Adrenal gland (tissue), 12 donors: ENCODE measurements around the gene KCTD13. TPM values are rescaled to one million over a fixed set of nuclear protein-coding genes. Genes with fewer than 3 reads are reported as not detected.

Source experiments
- DNase-seq, 7 donors: peaks; one replicate each; pipeline ENCODE4 v3.0.0-alpha.2; 2019 to 2020
- H3K27ac ChIP-seq, 5 donors: fragments of 200-600 bp; sonication (generic) in 4 of 5; 1 replicate in 3 of 5; 2 replicates in 2 of 5; pipeline versions ENCODE4 v1.5.1 to v1.8.0; 2016 to 2020; ENCODE audit warnings: mild to moderate bottlenecking in 1 of 5
- H3K27me3 ChIP-seq: fragments of 200-600 bp; 2 replicates; pipeline ENCODE4 v1.8.0; 2021
- H3K36me3 ChIP-seq, 2 donors: fragments of 200-600 bp; replicated peaks in 1 of 2; 1 replicate in 1 of 2; 2 replicates in 1 of 2; pipeline versions ENCODE4 v1.5.1 to v1.8.0; 2018 to 2022
- H3K4me1 ChIP-seq, 2 donors: fragments of 200-600 bp; replicated peaks in 1 of 2; 1 replicate in 1 of 2; 2 replicates in 1 of 2; pipeline versions ENCODE4 v1.5.1 to v1.8.0; 2018 to 2021
- H3K4me3 ChIP-seq, 4 donors: fragments of 200-600 bp; sonication (generic) in 3 of 4; one replicate each; pipeline ENCODE4 v1.5.1; 2016 to 2018
- H3K9me3 ChIP-seq, 3 donors: fragments of 200-600 bp; sonication (generic) in 1 of 3; replicated peaks in 1 of 3; 1 replicate in 2 of 3; 2 replicates in 1 of 3; pipeline versions ENCODE4 v1.5.1 to v1.8.0; 2016 to 2021
- POLR2A ChIP-seq, 2 donors: fragments of 450-650 bp; IDR thresholded peaks; one replicate each; pipeline ENCODE4 v1.6.1; 2017; ENCODE audit warnings: antibody characterized with exemption in 2 of 2, mild to moderate bottlenecking in 2 of 2, moderate library complexity in 1 of 2
- WGBS, 4 donors: extraction: QIAGEN DNeasy Blood & Tissue Kit in 2 of 4; methylation state at CpG; one replicate each; pipeline versions ENCODE4 v1.1.5 to v1.1.7; 2013 to 2017; 5-methylcytosine and 5-hydroxymethylcytosine counted together
- intact Hi-C, 2 donors: fragments of 100-400 bp; cut with DNase I; formaldehyde crosslinking; loops; one replicate each; pipeline versions ENCODE4 v1.14.1 to v1.15.0; 2022 to 2023
- polyA plus RNA-seq, 3 donors: library from polyadenylated mRNA; stranded (reverse); fragments of 200-250 nt in 2 of 3; fragments of 350-450 nt in 1 of 3; fragmentation: Illumina TruSeq in 1 of 3; extraction: RNeasy Lipid Tissue Mini Kit (QIAGEN cat#74804) in 1 of 3; gene quantifications; one replicate each; pipeline ENCODE4 v1.2.3, GENCODE V29; 2013 to 2014
- total RNA-seq, 9 donors: library from RNA; depleted of rRNA in 4 of 9; stranded (reverse); fragments of >200 nt in 4 of 9; fragments of 120-200 nt in 1 of 9; fragmentation: NEBNext Ultra II Directional in 1 of 9; extraction: Animal tissue kit (Norgen Biotek cat#: 25700) in 1 of 9; gene quantifications; one replicate each; pipeline versions ENCODE4 v1.1.0 to v1.2.4, GENCODE V29; 2013 to 2023
- TF ChIP-seq, protein P1 (sequence below), 6 experiments: fragments of 450-650 bp in 4 of 6; fragments of 200-600 bp in 2 of 6; sonication (generic) in 1 of 6; IDR thresholded peaks; 1 replicate in 5 of 6; 2 replicates in 1 of 6; pipeline versions ENCODE4 v1.5.1 to v1.8.0; 2016 to 2021; ENCODE audit warnings: antibody characterized with exemption in 6 of 6, mild to moderate bottlenecking in 2 of 6, moderate library complexity in 1 of 6
- donor health status: healthy with polysubstance abuse.
- donor health status: Bipolar disorder and iron deficiency.
- donor health status: DM: yes; HTN: yes; CAD: no.
- donor health status: DM: no; HTN: no; CAD: no.
- donor health status: DM: no; HTN: no; CAD: no.
- donor health status: DM: yes; HTN: yes; CAD: no.

Gene KCTD13
- total and polyA plus RNA-seq, 12 donors: 6.2 to 39.4 (median 21.4) TPM

DNA sequence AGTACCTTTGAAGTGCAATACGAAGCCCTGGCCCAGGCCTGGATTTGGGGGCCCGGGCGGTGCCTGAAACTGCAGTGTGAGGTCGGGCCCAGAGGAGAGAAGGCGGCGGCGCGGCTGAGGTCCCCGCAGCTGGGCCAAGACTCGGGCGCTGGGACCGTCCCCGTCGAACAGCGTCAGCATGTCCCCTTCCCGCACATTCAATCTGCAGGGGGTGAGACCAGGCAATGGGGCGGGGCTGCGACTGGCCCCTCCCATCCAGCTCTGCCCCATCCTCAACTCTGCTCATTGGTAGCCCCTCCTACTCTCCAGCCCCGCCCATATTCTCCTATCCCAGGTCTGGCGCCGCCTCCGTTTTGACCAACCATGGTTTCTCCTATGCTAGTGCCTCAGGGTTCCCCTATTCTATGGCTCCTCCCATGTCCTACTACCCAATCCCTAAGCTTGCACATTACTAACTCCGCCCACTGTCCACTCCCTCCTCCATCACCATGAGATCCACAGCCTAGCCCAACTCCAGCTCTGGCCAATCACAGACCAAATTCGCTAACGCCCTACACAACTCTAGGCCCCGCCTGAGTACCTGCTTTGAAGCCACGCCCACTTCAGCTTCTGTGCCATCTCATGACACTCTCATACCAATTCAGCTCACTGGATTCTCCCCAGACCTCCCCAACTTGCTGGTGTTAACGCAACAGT, 48.6 kb downstream of the KCTD13 start:
- H3K27ac ChIP-seq: no peak overlapping the region
- DNase-seq: peak in 2 of 7 donors; percentile 35 to 59
- no peaks in the 10 kb centered on the region for H3K9me3 ChIP-seq
- WGBS, 4 donors: 22 to 30% (median 25%) methylated on average over 24 to 28 of the region's 28 CpGs
- no peak for TF ChIP-seq POLR2A (IDR thresholded peaks at IDR 0.05)
- TF ChIP-seq, protein P1, sequence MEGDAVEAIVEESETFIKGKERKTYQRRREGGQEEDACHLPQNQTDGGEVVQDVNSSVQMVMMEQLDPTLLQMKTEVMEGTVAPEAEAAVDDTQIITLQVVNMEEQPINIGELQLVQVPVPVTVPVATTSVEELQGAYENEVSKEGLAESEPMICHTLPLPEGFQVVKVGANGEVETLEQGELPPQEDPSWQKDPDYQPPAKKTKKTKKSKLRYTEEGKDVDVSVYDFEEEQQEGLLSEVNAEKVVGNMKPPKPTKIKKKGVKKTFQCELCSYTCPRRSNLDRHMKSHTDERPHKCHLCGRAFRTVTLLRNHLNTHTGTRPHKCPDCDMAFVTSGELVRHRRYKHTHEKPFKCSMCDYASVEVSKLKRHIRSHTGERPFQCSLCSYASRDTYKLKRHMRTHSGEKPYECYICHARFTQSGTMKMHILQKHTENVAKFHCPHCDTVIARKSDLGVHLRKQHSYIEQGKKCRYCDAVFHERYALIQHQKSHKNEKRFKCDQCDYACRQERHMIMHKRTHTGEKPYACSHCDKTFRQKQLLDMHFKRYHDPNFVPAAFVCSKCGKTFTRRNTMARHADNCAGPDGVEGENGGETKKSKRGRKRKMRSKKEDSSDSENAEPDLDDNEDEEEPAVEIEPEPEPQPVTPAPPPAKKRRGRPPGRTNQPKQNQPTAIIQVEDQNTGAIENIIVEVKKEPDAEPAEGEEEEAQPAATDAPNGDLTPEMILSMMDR (IDR thresholded peaks at IDR 0.05): no peak
- intact Hi-C loops: no loop called here
- H3K27me3 ChIP-seq: no peaks in the 10 kb centered on the region
- no peak overlapping the region for H3K4me3 ChIP-seq
- no peaks in the 10 kb centered on the region for H3K36me3 ChIP-seq
- H3K4me1 ChIP-seq: peaks cover 0 to 3% of the 10 kb centered on the region in 2 donors

DNA sequence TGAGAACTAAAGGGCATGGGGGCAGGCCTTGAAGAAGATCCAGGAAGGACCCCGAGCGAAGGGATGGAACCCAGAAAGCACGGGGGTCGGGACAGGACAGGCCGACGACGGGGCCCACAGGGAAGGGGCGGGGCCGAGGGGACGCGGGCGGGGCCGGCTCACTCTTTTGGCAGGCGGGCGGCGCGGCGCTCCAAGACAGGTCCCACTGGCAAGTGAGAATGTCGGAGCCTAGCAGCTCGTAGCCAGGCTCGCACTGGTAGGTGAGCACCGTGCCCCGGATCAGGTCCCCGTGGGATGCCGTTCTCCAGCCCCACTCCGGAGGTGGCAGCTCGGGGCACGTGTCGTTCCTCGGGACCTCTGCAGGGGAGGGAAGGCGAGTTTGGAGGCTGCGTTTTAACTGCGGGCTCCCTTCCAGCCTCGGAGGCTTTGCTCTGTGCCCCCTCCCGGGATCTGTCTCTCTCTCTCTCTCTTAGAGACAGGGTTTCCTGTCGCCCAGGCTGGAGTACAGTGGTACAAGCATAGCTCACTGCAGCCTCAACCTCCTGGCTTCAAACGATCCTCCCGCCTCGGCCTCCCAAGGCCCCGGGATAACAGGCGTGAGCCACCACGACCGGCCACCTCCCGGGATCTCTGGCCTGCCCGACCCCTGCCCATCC, 49.3 kb downstream of the KCTD13 start:
- Histone ChIP-seq H3K4me3 (peak overlapping the region in 1 of 4 donors; percentile 29), H3K36me3 (no peaks in the 10 kb centered on the region), H3K27ac (no peak overlapping the region), H3K4me1 (peaks cover 0 to 3% of the 10 kb centered on the region in 2 donors), H3K9me3 (no peaks in the 10 kb centered on the region), H3K27me3 (no peaks in the 10 kb centered on the region)
- WGBS, 4 donors: 20 to 35% (median 27%) methylated on average over 9 to 45 of the region's 45 CpGs
- TF ChIP-seq, protein P1 (IDR thresholded peaks at IDR 0.05): no peak
- no peak for TF ChIP-seq POLR2A (IDR thresholded peaks at IDR 0.05)
- intact Hi-C loops: no loop called here
- DNase-seq: no peak

DNA sequence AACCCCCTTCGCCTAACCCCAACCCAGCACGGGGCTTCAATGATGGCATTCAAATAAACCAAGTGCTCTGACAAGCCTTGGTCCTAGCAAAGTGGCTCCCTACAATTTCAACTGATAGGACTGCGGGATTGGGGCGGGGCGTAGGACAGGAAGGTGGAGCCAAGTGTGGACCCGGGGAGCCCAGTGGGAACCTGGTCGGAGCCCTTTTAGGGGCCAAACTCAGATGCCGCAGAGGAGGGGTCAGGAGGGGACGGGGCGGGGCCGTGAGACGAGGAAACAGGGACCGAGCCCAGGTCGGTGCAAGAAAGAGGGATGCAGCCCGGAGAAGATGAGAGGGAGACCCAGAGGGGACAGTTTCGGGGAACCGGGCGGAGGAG, 49.8 kb downstream of the KCTD13 start:
- no peak for DNase-seq
- Histone ChIP-seq H3K36me3 (no peaks in the 10 kb centered on the region), H3K27ac (no peak overlapping the region), H3K27me3 (no peaks in the 10 kb centered on the region), H3K4me3 (peak overlapping the region in 1 of 4 donors; percentile 29), H3K4me1 (peaks cover 0 to 3% of the 10 kb centered on the region in 2 donors), H3K9me3 (no peaks in the 10 kb centered on the region)
- no peak for TF ChIP-seq POLR2A (IDR thresholded peaks at IDR 0.05)
- TF ChIP-seq, protein P1 (IDR thresholded peaks at IDR 0.05): no peak
- WGBS, 4 donors: 40 to 66% (median 49%) methylated on average over 18 of the region's 18 CpGs
- intact Hi-C loops: no loop called here

DNA sequence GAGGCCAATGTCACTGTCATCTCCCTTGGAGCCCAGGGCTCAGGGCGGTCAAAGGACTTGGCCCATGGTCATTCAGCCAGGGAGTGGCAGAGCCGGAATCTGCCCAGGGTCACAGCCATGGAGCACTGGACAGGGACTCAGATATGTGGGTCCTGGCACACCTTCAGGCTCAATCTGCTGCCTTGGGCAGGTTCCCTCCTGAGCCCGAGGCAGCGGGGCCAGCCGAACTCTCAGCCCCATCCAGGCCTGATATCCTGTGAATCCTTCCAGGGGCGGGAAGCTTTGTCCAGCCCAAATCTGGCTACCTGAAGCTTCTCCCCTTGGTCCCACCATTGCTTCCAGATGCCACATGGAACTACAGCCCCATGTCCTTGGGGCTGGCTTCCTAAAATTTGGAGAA, 50.8 kb downstream of the KCTD13 start:
- Histone ChIP-seq H3K27me3 (no peaks in the 10 kb centered on the region), H3K36me3 (no peaks in the 10 kb centered on the region), H3K4me3 (no peak overlapping the region), H3K4me1 (peaks cover 0 to 3% of the 10 kb centered on the region in 2 donors), H3K9me3 (no peaks in the 10 kb centered on the region), H3K27ac (no peak overlapping the region)
- intact Hi-C loops: no loop called here
- WGBS, 4 donors: 84 to 94% (median 89%) methylated on average over 5 to 6 of the region's 6 CpGs
- no peak for DNase-seq
- TF ChIP-seq, protein P1 (IDR thresholded peaks at IDR 0.05): no peak
- TF ChIP-seq POLR2A (IDR thresholded peaks at IDR 0.05): no peak
